A673 (cell line): ENCODE data around the gene EPB41L3.

ENCODE experiments used
- EZH2 ChIP-seq: fragments of 200-600 bp; sonication (generic); IDR thresholded peaks from 2 replicates; pipeline ENCODE4 v1.6.1; 2017; ENCODE audit warnings: borderline replicate concordance, low read depth, mild to moderate bottlenecking, mixed read lengths, antibody characterized with exemption, low read length; ENCODE audit not compliant: poor library complexity, severe bottlenecking
- TF ChIP-seq, protein P1 (sequence below): fragments of 300-800, 200-600 bp; sonication (generic); conservative IDR thresholded peaks from 2 replicates; pipeline ENCODE4 v1.5.1; 2017; ENCODE audit warnings: low read depth, mild to moderate bottlenecking, antibody characterized with exemption, low read length, moderate library complexity, mixed read lengths

DNA sequence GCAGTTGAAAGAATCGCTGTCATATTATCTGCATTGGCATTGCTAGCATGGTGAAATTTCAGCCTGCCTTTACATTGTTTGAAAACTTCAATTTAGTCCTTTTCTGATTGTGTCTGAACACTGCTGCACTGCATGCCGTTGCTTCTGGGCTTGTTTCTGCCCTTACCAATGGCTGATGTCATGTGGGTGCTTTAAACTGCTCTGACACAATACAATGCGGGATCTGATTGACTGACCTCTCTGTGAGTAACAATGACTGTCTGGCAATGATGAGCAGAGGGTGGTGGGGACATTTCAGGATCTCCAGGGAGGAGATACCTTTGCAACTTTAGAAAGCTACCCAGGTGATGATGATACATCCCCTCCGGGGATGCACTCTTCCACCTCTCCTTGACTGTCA, 128.8 kb downstream of the EPB41L3 start:
- TF ChIP-seq, protein P1, sequence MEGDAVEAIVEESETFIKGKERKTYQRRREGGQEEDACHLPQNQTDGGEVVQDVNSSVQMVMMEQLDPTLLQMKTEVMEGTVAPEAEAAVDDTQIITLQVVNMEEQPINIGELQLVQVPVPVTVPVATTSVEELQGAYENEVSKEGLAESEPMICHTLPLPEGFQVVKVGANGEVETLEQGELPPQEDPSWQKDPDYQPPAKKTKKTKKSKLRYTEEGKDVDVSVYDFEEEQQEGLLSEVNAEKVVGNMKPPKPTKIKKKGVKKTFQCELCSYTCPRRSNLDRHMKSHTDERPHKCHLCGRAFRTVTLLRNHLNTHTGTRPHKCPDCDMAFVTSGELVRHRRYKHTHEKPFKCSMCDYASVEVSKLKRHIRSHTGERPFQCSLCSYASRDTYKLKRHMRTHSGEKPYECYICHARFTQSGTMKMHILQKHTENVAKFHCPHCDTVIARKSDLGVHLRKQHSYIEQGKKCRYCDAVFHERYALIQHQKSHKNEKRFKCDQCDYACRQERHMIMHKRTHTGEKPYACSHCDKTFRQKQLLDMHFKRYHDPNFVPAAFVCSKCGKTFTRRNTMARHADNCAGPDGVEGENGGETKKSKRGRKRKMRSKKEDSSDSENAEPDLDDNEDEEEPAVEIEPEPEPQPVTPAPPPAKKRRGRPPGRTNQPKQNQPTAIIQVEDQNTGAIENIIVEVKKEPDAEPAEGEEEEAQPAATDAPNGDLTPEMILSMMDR, result no peak
- TF ChIP-seq EZH2, result no peak
